Stimulated activated naive CD8-positive, alpha-beta T cell treated with anti-CD3 and anti-CD28 coated beads, Interleukin-15, Interleukin-2, amounts not matched to agents 100 ng/mL and 50 ng/mL, for 24 hours (primary cell): ENCODE data around the gene GADL1.

ENCODE experiments used
- H3K27ac Mint-ChIP-seq: one replicate; pipeline ENCODE4 v1.8.0; 2021; ENCODE audit warnings: mild to moderate bottlenecking, mixed read lengths
- H3K27me3 Mint-ChIP-seq: one replicate; pipeline ENCODE4 v1.8.0; 2021; ENCODE audit warnings: mixed read lengths
- H3K36me3 Mint-ChIP-seq: one replicate; pipeline ENCODE4 v1.8.0; 2021; ENCODE audit warnings: low read depth, mixed read lengths
- H3K4me1 Mint-ChIP-seq: one replicate; pipeline ENCODE4 v1.8.0; 2021; ENCODE audit warnings: low read depth, mixed read lengths
- H3K4me3 Mint-ChIP-seq: one replicate; pipeline ENCODE4 v1.8.0; 2021; ENCODE audit warnings: mild to moderate bottlenecking, mixed read lengths
- H3K9me3 Mint-ChIP-seq: one replicate; pipeline ENCODE4 v1.8.0; 2021; ENCODE audit warnings: mixed read lengths

GADL1 gene

GRCh38 chr3:30686176-30686575 is 208.3 kb downstream of the GADL1 start:
- H3K27me3 Mint-ChIP-seq: no peaks in the 10 kb centered on the region
- peaks cover 100% of the 10 kb centered on the region for H3K4me1 Mint-ChIP-seq
- peak overlapping the region; percentile 86 for H3K27ac Mint-ChIP-seq
- no peak overlapping the region for H3K4me3 Mint-ChIP-seq
- peaks cover 93% of the 10 kb centered on the region for H3K36me3 Mint-ChIP-seq
- H3K9me3 Mint-ChIP-seq: peaks cover 3% of the 10 kb centered on the region

- H3K36me3 Mint-ChIP-seq: peaks cover 93% of the 10 kb centered on the region
- H3K4me1 Mint-ChIP-seq: peaks cover 100% of the 10 kb centered on the region
- peaks cover 3% of the 10 kb centered on the region for H3K9me3 Mint-ChIP-seq
- H3K4me3 Mint-ChIP-seq: no peak overlapping the region
- no peaks in the 10 kb centered on the region for H3K27me3 Mint-ChIP-seq
- H3K27ac Mint-ChIP-seq: peak overlapping the region; percentile 86
Observed at GRCh38 chr3:30685267-30685667, 209.2 kb downstream of the GADL1 start.

- H3K4me3 Mint-ChIP-seq: no peak overlapping the region
- H3K4me1 Mint-ChIP-seq: peaks cover 99% of the 10 kb centered on the region
- peaks cover 92% of the 10 kb centered on the region for H3K36me3 Mint-ChIP-seq
- no peaks in the 10 kb centered on the region for H3K27me3 Mint-ChIP-seq
- H3K9me3 Mint-ChIP-seq: peaks cover 3% of the 10 kb centered on the region
- peak overlapping the region; percentile 86 for H3K27ac Mint-ChIP-seq
Observed at GRCh38 chr3:30684356-30684755, 210.1 kb downstream of the GADL1 start.

- Mint-ChIP-seq H3K9me3 (peaks cover 3% of the 10 kb centered on the region), H3K27ac (peak overlapping the region; percentile 70), H3K27me3 (no peaks in the 10 kb centered on the region), H3K36me3 (peaks cover 92% of the 10 kb centered on the region), H3K4me3 (no peak overlapping the region), H3K4me1 (peaks cover 99% of the 10 kb centered on the region)
Observed at GRCh38 chr3:30683769-30684168, 210.7 kb downstream of the GADL1 start.

GRCh38 chr3:30682434-30683155 is 211.9 kb downstream of the GADL1 start:
- H3K4me3 Mint-ChIP-seq: peak overlapping the region; percentile 27
- H3K4me1 Mint-ChIP-seq: peaks cover 97% of the 10 kb centered on the region
- H3K27ac Mint-ChIP-seq: peak overlapping the region; percentile 84
- H3K27me3 Mint-ChIP-seq: no peaks in the 10 kb centered on the region
- H3K36me3 Mint-ChIP-seq: peaks cover 92% of the 10 kb centered on the region
- peaks cover 3% of the 10 kb centered on the region for H3K9me3 Mint-ChIP-seq

- Mint-ChIP-seq H3K27ac (peak overlapping the region; percentile 84), H3K36me3 (peaks cover 93% of the 10 kb centered on the region), H3K4me1 (peaks cover 97% of the 10 kb centered on the region), H3K27me3 (no peaks in the 10 kb centered on the region), H3K4me3 (peak overlapping the region; percentile 27), H3K9me3 (peaks cover 3% of the 10 kb centered on the region)
Observed at GRCh38 chr3:30681649-30682211, 212.7 kb downstream of the GADL1 start.

GRCh38 chr3:30680789-30681648 is 213.4 kb downstream of the GADL1 start:
- peaks cover 97% of the 10 kb centered on the region for H3K4me1 Mint-ChIP-seq
- peak overlapping the region; percentile 84 for H3K27ac Mint-ChIP-seq
- H3K27me3 Mint-ChIP-seq: no peaks in the 10 kb centered on the region
- peaks cover 3% of the 10 kb centered on the region for H3K9me3 Mint-ChIP-seq
- peaks cover 93% of the 10 kb centered on the region for H3K36me3 Mint-ChIP-seq
- H3K4me3 Mint-ChIP-seq: peak overlapping the region; percentile 27

GRCh38 chr3:30679045-30679444 is 215.4 kb downstream of the GADL1 start:
- Mint-ChIP-seq H3K4me1 (peaks cover 94% of the 10 kb centered on the region), H3K27ac (peak overlapping the region; percentile 76), H3K27me3 (no peaks in the 10 kb centered on the region), H3K4me3 (no peak overlapping the region), H3K36me3 (peaks cover 93% of the 10 kb centered on the region), H3K9me3 (peaks cover 2% of the 10 kb centered on the region)

- peak overlapping the region; percentile 54 for H3K27ac Mint-ChIP-seq
- H3K36me3 Mint-ChIP-seq: peaks cover 97% of the 10 kb centered on the region
- no peaks in the 10 kb centered on the region for H3K27me3 Mint-ChIP-seq
- no peaks in the 10 kb centered on the region for H3K9me3 Mint-ChIP-seq
- H3K4me1 Mint-ChIP-seq: peaks cover 94% of the 10 kb centered on the region
- H3K4me3 Mint-ChIP-seq: no peak overlapping the region
Observed at GRCh38 chr3:30677347-30677685, 217.1 kb downstream of the GADL1 start.

GRCh38 chr3:30676424-30677346 is 217.8 kb downstream of the GADL1 start:
- no peaks in the 10 kb centered on the region for H3K27me3 Mint-ChIP-seq
- peaks cover 94% of the 10 kb centered on the region for H3K4me1 Mint-ChIP-seq
- peaks cover 97% of the 10 kb centered on the region for H3K36me3 Mint-ChIP-seq
- H3K9me3 Mint-ChIP-seq: no peaks in the 10 kb centered on the region
- H3K27ac Mint-ChIP-seq: peak overlapping the region; percentile 39
- H3K4me3 Mint-ChIP-seq: no peak overlapping the region
